ENCODE data around the gene TGIF1. TPM values are rescaled to one million over a fixed set of nuclear protein-coding genes. Genes with fewer than 3 reads are reported as not detected.

The TGIF1 gene
- polyA plus RNA-seq, 1 donor from 2014 or later, result 3.6 TPM

DNA sequence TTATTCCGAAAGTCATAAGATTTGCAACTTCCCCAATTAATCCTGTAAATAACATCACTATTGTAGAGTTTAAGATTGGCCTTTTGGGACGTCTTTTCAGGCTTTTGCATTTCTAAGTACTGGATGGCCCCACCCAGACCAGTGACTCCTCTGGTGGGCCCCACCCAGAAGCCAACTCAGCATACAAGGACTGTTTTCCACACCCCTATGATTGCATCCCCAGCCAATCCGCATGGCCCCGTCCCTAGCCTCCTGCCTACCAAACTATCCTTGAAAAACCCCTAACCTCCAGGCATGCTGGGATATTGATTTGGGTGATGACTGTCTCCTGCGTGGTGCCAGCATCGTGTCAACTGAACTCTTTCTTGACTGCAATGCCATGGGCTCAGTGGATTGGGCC, 24.5 kb upstream of the TGIF1 start:
- H3K4me3 ChIP-seq (ENCODE audit: low read length), result no peak overlapping the region
- TF ChIP-seq, protein P1, sequence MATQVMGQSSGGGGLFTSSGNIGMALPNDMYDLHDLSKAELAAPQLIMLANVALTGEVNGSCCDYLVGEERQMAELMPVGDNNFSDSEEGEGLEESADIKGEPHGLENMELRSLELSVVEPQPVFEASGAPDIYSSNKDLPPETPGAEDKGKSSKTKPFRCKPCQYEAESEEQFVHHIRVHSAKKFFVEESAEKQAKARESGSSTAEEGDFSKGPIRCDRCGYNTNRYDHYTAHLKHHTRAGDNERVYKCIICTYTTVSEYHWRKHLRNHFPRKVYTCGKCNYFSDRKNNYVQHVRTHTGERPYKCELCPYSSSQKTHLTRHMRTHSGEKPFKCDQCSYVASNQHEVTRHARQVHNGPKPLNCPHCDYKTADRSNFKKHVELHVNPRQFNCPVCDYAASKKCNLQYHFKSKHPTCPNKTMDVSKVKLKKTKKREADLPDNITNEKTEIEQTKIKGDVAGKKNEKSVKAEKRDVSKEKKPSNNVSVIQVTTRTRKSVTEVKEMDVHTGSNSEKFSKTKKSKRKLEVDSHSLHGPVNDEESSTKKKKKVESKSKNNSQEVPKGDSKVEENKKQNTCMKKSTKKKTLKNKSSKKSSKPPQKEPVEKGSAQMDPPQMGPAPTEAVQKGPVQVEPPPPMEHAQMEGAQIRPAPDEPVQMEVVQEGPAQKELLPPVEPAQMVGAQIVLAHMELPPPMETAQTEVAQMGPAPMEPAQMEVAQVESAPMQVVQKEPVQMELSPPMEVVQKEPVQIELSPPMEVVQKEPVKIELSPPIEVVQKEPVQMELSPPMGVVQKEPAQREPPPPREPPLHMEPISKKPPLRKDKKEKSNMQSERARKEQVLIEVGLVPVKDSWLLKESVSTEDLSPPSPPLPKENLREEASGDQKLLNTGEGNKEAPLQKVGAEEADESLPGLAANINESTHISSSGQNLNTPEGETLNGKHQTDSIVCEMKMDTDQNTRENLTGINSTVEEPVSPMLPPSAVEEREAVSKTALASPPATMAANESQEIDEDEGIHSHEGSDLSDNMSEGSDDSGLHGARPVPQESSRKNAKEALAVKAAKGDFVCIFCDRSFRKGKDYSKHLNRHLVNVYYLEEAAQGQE (IDR thresholded peaks at IDR 0.05; ENCODE audit: borderline replicate concordance), result no peak
- TF ChIP-seq MXI1 (conservative IDR thresholded peaks at IDR 0.05; ENCODE audit: poor library complexity, severe bottlenecking) (no peak), TAF1 (IDR thresholded peaks at IDR 0.05; ENCODE audit: low read depth) (no peak), RAD21 (conservative IDR thresholded peaks at IDR 0.05) (no peak), CTCF (IDR thresholded peaks at IDR 0.05; ENCODE audit: poor library complexity, severe bottlenecking) (no peak), EP300 (conservative IDR thresholded peaks at IDR 0.05; ENCODE audit: poor library complexity, severe bottlenecking) (no peak), EZH2 (IDR thresholded peaks at IDR 0.05; ENCODE audit: borderline replicate concordance, insufficient read depth, low read length, poor library complexity, severe bottlenecking) (no peak), POLR2AphosphoS5 (IDR thresholded peaks at IDR 0.05) (no peak), SMC3 (conservative IDR thresholded peaks at IDR 0.05; ENCODE audit: poor library complexity) (no peak)
- H3K27ac ChIP-seq (ENCODE audit: low read length), result no peak overlapping the region
- no peaks in the 10 kb centered on the region for H3K27me3 ChIP-seq (ENCODE audit: insufficient read depth, low read depth, low read length)
- H3K9ac ChIP-seq (ENCODE audit: low read length), result no peak overlapping the region
- H3K79me2 ChIP-seq (replicated peaks; ENCODE audit: insufficient read depth, low read length), result no peaks in the 10 kb centered on the region
- H4K20me1 ChIP-seq (ENCODE audit: insufficient read depth), result no peaks in the 10 kb centered on the region
- no peak overlapping the region for H3K4me2 ChIP-seq (ENCODE audit: low read length)
- no peaks in the 10 kb centered on the region for H3F3A ChIP-seq (ENCODE audit: insufficient read depth, low read length, poor library complexity, severe bottlenecking)
- H3K9me2 ChIP-seq (ENCODE audit: insufficient read depth, low read length), result no peaks in the 10 kb centered on the region
- H3K9me3 ChIP-seq (ENCODE audit: low read length), result no peaks in the 10 kb centered on the region
- no peaks in the 10 kb centered on the region for H3K36me3 ChIP-seq (ENCODE audit: insufficient read depth, low read length)
- H2AFZ ChIP-seq (ENCODE audit: low read depth, low read length), result no peak overlapping the region

DNA sequence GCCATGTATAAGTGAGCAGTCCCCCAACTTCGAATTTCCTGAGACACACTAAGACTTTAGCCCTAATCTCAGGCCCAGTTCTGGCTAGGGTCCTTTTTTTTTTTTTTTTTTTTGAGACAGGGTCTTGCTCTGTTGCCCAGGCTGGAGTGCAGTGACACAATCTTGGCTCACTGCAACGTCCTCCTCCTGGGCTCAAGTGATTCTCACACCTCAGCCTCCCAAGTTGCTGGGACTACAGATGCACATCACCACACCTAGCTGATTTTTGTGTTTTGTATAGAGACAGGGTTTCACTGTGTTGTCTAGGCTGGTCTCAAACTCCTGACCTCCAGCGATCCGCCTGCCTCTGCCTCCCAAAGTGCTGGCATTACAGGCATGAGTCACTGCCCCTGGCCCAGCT, 23.9 kb upstream of the TGIF1 start:
- no peaks in the 10 kb centered on the region for H4K20me1 ChIP-seq (ENCODE audit: insufficient read depth)

More for the DNA sequence above, 23.9 kb upstream of the TGIF1 start:
- Histone ChIP-seq H3K9me3 (ENCODE audit: low read length) (no peaks in the 10 kb centered on the region), H3K9me2 (ENCODE audit: insufficient read depth, low read length) (no peaks in the 10 kb centered on the region), H3K9ac (ENCODE audit: low read length) (no peak overlapping the region), H3F3A (ENCODE audit: insufficient read depth, low read length, poor library complexity, severe bottlenecking) (no peaks in the 10 kb centered on the region), H3K27ac (ENCODE audit: low read length) (no peak overlapping the region), H3K4me3 (ENCODE audit: low read length) (no peak overlapping the region), H3K4me2 (ENCODE audit: low read length) (no peak overlapping the region), H3K36me3 (ENCODE audit: insufficient read depth, low read length) (no peaks in the 10 kb centered on the region), H2AFZ (ENCODE audit: low read depth, low read length) (no peak overlapping the region), H3K27me3 (ENCODE audit: insufficient read depth, low read depth, low read length) (no peaks in the 10 kb centered on the region), H3K79me2 (replicated peaks; ENCODE audit: insufficient read depth, low read length) (no peaks in the 10 kb centered on the region)
- TF ChIP-seq TAF1 (IDR thresholded peaks at IDR 0.05; ENCODE audit: low read depth) (no peak), SMC3 (conservative IDR thresholded peaks at IDR 0.05; ENCODE audit: poor library complexity) (no peak), RAD21 (conservative IDR thresholded peaks at IDR 0.05) (no peak), MXI1 (conservative IDR thresholded peaks at IDR 0.05; ENCODE audit: poor library complexity, severe bottlenecking) (no peak), EP300 (conservative IDR thresholded peaks at IDR 0.05; ENCODE audit: poor library complexity, severe bottlenecking) (no peak), POLR2AphosphoS5 (IDR thresholded peaks at IDR 0.05) (no peak), EZH2 (IDR thresholded peaks at IDR 0.05; ENCODE audit: borderline replicate concordance, insufficient read depth, low read length, poor library complexity, severe bottlenecking) (no peak), CTCF (IDR thresholded peaks at IDR 0.05; ENCODE audit: poor library complexity, severe bottlenecking) (no peak)
- TF ChIP-seq, protein P1 (IDR thresholded peaks at IDR 0.05; ENCODE audit: borderline replicate concordance), result no peak

Measured in neural cell (in vitro differentiated cells).